Ovary (tissue), 9 donors: Measurements from ENCODE around the gene ARHGEF10L. TPM values are rescaled to one million over a fixed set of nuclear protein-coding genes. Genes with fewer than 3 reads are reported as not detected.

Source experiments
- DNase-seq, 5 donors: peaks; one replicate each; pipeline ENCODE4 v3.0.0-alpha.2; 2019 to 2020
- H3K27ac ChIP-seq, 2 donors: fragments of 200-600 bp; one replicate each; pipeline versions ENCODE4 v1.5.1 to v1.8.0; 2019 to 2022
- H3K27me3 ChIP-seq: fragments of 200-600 bp; one replicate; pipeline ENCODE4 v1.8.0; 2022
- H3K36me3 ChIP-seq: fragments of 200-600 bp; sonication (generic); one replicate; pipeline ENCODE4 v1.5.1; 2019
- H3K4me1 ChIP-seq: one replicate; pipeline ENCODE4 v1.8.1; 2013; ENCODE audit warnings: mild to moderate bottlenecking, moderate library complexity; ENCODE audit not compliant: insufficient read depth
- H3K4me3 ChIP-seq: fragments of 200-600 bp; sonication (generic); one replicate; pipeline ENCODE4 v1.5.1; 2017
- H3K9me3 ChIP-seq, 2 donors: fragments of 200-600 bp in 1 of 2; sonication (generic) in 1 of 2; one replicate each; pipeline versions ENCODE4 v1.5.1 to v1.8.1; 2013 to 2019; ENCODE audit warnings: mild to moderate bottlenecking in 1 of 2, moderate library complexity in 1 of 2
- CTCF ChIP-seq, 3 donors: fragments of 450-650 bp in 2 of 3; fragments of 200-600 bp in 1 of 3; IDR thresholded peaks; one replicate each; pipeline versions ENCODE4 v1.5.1 to v1.8.0; 2016 to 2022; ENCODE audit warnings: antibody characterized with exemption in 3 of 3, mild to moderate bottlenecking in 1 of 3
- EP300 ChIP-seq: sonication (generic); formaldehyde crosslinking; IDR thresholded peaks from one replicate; pipeline ENCODE4 v1.6.1; 2017; ENCODE audit warnings: antibody characterized with exemption
- POLR2A ChIP-seq: fragments of 450-650 bp; IDR thresholded peaks from one replicate; pipeline ENCODE4 v1.6.1; 2017; ENCODE audit warnings: antibody characterized with exemption, mild to moderate bottlenecking, moderate library complexity
- WGBS, 3 donors: extraction: QIAGEN DNeasy Blood & Tissue Kit in 1 of 3; methylation state at CpG; one replicate each; pipeline versions ENCODE4 v1.1.5 to v1.1.7; 2013 to 2017; 5-methylcytosine and 5-hydroxymethylcytosine counted together
- intact Hi-C, 4 donors: fragments of 100-400 bp; cut with DNase I; formaldehyde crosslinking; loops; one replicate each; pipeline versions ENCODE4 v1.11.0 to v1.15.1; 2022 to 2023
- polyA plus RNA-seq, 2 donors: library from polyadenylated mRNA; stranded (reverse); fragments of 200-250 nt in 1 of 2; fragments of 350-450 nt in 1 of 2; fragmentation: Illumina TruSeq in 1 of 2; extraction: RNeasy Lipid Tissue Mini Kit (QIAGEN cat#74804) in 1 of 2; gene quantifications; one replicate each; pipeline ENCODE4 v1.2.3, GENCODE V29; 2013 to 2014
- total RNA-seq, 7 donors: library from RNA; depleted of rRNA in 2 of 7; stranded (reverse); fragments of >200 nt in 2 of 7; fragmentation: NEBNext Ultra II Directional in 3 of 7; extraction: Animal tissue kit (Norgen Biotek cat#: 25700) in 3 of 7; gene quantifications; one replicate each; pipeline versions ENCODE4 v1.1.0 to v1.2.4, GENCODE V29; 2016 to 2023
- donor health status: DM: no; HTN: no; CAD: no; lungs with moderate emphysema.
- donor health status: DM: no; HTN: no; CAD: no.
- donor health status: Bipolar disorder and iron deficiency.
- donor health status: DM: yes; HTN: yes; CAD: no.
- donor health status: DM: no; HTN: no; CAD: no.
- donor health status: DM: yes; HTN: yes; CAD: no.

The ARHGEF10L gene
- total and polyA plus RNA-seq, 9 donors: 3.6 to 23.0 (median 18.3) TPM

DNA sequence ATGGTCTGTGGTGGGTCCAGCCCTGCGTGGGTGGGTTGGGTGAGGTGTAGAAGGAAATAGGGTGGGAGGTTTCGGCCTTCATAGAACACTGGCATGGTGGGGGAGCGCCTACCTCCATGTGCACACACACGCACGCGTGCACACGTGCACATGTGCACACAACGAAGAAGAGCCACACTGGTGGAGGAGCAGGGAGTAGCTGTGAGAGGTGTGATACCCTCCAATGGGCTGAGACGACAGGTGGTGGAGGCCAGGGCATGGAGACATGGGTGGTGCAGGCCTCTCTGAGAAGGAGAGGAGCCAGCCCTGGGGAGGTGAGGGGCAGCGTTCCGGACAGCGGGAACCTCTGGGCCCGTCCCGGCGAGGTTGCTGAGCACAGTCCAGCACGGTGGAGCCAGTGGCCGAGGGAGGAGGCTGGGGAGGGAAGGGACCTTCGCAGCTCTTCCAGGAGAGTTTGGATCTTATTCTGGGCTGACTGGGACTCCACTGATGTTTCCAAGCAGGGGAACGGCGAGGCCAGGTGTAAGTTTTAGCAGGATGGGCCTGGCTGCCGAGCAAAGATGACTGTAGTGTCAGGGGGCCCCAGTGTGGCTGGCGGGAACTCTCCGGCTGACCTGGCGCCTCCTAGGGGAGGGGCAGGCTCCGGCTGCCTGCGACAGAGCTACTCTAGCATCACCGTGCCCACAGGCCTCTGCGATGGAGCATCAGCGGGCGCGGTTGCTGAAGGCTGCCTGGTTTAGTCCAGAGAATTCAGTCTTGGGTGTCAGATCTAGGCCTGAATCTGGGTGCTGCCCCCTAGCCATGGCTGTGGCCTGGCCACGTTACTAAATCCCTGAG, 107.2 kb downstream of the ARHGEF10L start:
- no peak overlapping the region for H3K27ac ChIP-seq
- no peaks in the 10 kb centered on the region for H3K27me3 ChIP-seq

DNA sequence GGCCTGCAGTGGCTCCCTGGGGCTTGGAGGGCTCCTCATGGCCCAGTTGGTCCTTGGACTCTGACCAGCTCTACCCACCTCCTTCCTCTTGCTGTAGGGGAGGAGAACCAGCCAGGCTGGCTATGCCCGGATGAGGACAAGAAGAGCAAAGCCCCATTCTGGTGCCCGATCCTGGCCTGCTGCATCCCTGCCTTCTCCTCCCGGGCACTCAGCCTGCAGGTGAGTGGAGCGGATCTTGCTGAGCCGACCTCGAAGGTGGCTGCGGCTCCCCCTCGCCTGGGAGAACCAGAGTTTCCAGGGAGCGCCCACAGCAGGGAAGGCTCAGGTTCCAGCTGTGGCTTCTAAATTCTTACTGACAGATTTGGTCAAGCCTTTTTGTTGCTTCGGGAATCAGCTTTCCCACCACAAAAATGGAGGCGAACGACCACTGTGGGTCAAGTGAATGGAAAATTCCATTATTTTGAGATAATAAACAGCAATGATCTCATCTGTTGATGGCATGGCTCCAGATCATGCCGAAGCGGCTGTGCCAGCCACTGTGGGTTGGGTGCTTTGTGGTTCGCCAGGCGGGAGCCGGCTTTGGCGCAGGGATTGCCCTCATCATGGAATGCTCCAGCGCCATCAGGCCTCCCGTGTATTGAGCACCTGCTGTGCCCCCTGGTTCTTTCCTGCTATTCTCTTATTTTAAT, 109.1 kb downstream of the ARHGEF10L start:
- no peak overlapping the region for H3K4me3 ChIP-seq
- intact Hi-C loops: no loop called here
- 88 to 89% (median 88%) methylated on average over 20 of the region's 20 CpGs for WGBS, 3 donors
- no peaks in the 10 kb centered on the region for H3K36me3 ChIP-seq
- no peaks in the 10 kb centered on the region for H3K27me3 ChIP-seq
- H3K9me3 ChIP-seq: no peaks in the 10 kb centered on the region
- DNase-seq: no peak
- H3K4me1 ChIP-seq: peaks cover 6% of the 10 kb centered on the region
- no peak overlapping the region for H3K27ac ChIP-seq
- TF ChIP-seq CTCF (IDR thresholded peaks at IDR 0.05) (no peak), POLR2A (no peak), EP300 (no peak)

More for the DNA sequence above, 107.2 kb downstream of the ARHGEF10L start:
- Histone ChIP-seq H3K4me3 (no peak overlapping the region), H3K9me3 (no peaks in the 10 kb centered on the region), H3K36me3 (no peaks in the 10 kb centered on the region), H3K4me1 (peaks cover 13% of the 10 kb centered on the region)
- TF ChIP-seq POLR2A (no peak), EP300 (no peak), CTCF (IDR thresholded peaks at IDR 0.05) (no peak)
- intact Hi-C loops: no loop called here
- no peak for DNase-seq
- WGBS, 3 donors: 85 to 93% (median 92%) methylated on average over 32 of the region's 32 CpGs

DNA sequence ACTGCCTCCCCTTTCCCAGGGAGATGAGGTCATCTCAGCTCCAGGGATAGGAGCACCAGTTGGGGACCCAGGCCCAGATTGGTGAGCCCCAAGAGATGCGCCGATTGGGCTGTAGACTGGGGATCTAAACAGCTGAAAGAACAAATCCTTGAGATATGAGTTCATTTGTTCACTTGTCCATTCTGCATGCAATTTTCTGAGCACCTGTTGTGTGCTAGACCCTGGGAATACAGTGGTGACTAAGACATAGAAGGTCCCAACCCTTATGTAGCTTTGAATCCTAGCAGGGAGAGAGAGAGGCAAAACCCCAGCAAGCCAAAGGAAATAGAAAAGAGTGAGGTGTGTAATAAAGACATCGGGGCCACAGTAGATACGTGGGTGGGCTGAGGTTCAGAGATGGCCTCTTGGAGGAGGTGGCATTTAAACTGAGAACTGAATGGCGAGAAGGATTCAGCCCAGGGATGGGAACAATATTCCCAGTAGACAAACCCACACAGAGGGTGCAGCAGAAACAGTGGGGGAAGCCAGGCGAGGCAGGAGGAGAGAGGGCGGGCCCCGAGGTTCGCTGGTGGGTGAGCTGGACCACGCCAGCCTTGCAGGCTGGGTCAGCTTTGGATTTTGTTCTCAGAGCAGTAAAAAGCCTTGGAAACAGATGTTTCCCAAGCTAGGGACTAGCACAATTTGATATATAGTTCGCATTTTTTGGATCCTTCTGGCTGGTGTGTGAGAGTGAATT, 110.0 kb downstream of the ARHGEF10L start:
- no peak overlapping the region for H3K27ac ChIP-seq
- intact Hi-C loops: no loop called here

More for the DNA sequence above, 110.0 kb downstream of the ARHGEF10L start:
- H3K27me3 ChIP-seq: no peaks in the 10 kb centered on the region
- no peak for DNase-seq
- H3K4me1 ChIP-seq: no peaks in the 10 kb centered on the region
- TF ChIP-seq EP300: no peak
- no peak for TF ChIP-seq POLR2A
- no peak for TF ChIP-seq CTCF (IDR thresholded peaks at IDR 0.05)
- 67 to 90% (median 86%) methylated on average over 11 of the region's 11 CpGs for WGBS, 3 donors
- H3K9me3 ChIP-seq: no peaks in the 10 kb centered on the region
- no peaks in the 10 kb centered on the region for H3K36me3 ChIP-seq
- no peak overlapping the region for H3K4me3 ChIP-seq
